Measurements from ENCODE around the gene ADAMTSL1. TPM values are rescaled to one million over a fixed set of nuclear protein-coding genes. Genes with fewer than 3 reads are reported as not detected.

ADAMTSL1 gene
- total RNA-seq, 2 experiments from 2014 or later = not detected

DNA sequence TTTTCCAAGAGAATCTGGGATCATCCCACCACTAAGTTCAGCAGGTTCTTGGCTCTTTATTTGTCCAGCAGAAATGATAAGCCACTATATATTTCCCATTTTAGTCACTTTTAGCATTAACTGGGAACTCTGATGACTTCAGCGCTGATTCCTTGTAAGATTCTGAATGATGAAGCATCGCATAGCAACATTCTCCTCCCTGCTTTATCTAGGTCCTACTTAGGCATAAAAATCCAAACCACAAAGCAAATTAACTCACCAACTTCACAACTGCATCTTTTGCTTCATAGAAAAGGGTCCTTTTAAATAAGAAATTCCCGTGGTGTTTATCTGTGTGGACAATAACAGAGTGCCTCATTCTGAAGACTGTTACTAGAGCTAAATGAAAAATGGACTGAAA is 355.1 kb downstream of the ADAMTSL1 start:
- no peaks in the 10 kb centered on the region for H3K79me2 ChIP-seq (ENCODE audit: insufficient read depth, low read depth, low read length)
- ChIA-PET POLR2A (no interaction called here), CTCF (ENCODE audit: unreplicated experiment) (no interaction called here)
- H3K9me3 ChIP-seq (ENCODE audit: low read length) = no peaks in the 10 kb centered on the region
- intact Hi-C loops (cut with micrococcal nuclease; ENCODE audit: unreplicated experiment) = no loop called here
- H3K36me3 ChIP-seq (ENCODE audit: insufficient read depth, low read length) = no peaks in the 10 kb centered on the region
- no peaks in the 10 kb centered on the region for H3K4me1 ChIP-seq (ENCODE audit: insufficient read depth, low read length, poor library complexity, severe bottlenecking)
- no peaks in the 10 kb centered on the region for H3K9me2 ChIP-seq (ENCODE audit: insufficient read depth, low read length)
- no TSS peak for BruUV-seq (replicated peaks)
- TF ChIP-seq, protein P1, sequence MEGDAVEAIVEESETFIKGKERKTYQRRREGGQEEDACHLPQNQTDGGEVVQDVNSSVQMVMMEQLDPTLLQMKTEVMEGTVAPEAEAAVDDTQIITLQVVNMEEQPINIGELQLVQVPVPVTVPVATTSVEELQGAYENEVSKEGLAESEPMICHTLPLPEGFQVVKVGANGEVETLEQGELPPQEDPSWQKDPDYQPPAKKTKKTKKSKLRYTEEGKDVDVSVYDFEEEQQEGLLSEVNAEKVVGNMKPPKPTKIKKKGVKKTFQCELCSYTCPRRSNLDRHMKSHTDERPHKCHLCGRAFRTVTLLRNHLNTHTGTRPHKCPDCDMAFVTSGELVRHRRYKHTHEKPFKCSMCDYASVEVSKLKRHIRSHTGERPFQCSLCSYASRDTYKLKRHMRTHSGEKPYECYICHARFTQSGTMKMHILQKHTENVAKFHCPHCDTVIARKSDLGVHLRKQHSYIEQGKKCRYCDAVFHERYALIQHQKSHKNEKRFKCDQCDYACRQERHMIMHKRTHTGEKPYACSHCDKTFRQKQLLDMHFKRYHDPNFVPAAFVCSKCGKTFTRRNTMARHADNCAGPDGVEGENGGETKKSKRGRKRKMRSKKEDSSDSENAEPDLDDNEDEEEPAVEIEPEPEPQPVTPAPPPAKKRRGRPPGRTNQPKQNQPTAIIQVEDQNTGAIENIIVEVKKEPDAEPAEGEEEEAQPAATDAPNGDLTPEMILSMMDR (conservative IDR thresholded peaks at IDR 0.05; ENCODE audit: low read length) = no peak
- TF ChIP-seq EZH2phosphoT487 (IDR thresholded peaks at IDR 0.05; ENCODE audit: borderline replicate concordance, low read depth, low read length) = no peak
- no peak overlapping the region for H2AFZ ChIP-seq (ENCODE audit: low read length)
- H3K4me2 ChIP-seq (ENCODE audit: low read length) = no peak overlapping the region
- H3K4me3 ChIP-seq (ENCODE audit: low read depth, low read length, poor library complexity, severe bottlenecking) = no peak overlapping the region
- no peak overlapping the region for H3K27ac ChIP-seq (ENCODE audit: low read depth, low read length, poor library complexity, severe bottlenecking)
- no peaks in the 10 kb centered on the region for H4K20me1 ChIP-seq (ENCODE audit: insufficient read depth, low read length)
- no peak for DNase-seq (ENCODE audit: low spot score)

DNA sequence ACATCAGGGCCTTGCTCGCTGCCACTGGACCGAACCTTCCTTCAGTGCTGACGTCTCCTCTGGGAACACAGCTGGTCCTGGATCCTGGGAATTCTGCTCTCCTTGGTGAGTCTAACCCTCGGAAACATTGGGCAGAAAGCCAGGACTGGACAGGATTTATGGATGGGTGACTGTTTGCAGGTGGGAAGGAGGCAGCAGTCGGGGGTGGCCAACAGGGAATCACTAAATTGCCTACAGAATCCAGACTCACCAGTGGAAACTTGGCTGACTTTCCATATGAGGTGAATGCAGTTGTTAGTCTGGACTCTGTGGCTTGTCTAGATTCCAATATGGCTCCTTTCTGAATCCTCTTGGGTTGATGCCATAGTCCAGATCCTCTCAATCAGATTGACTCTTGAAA is 355.9 kb downstream of the ADAMTSL1 start:
- no peaks in the 10 kb centered on the region for H3K9me3 ChIP-seq (ENCODE audit: low read length)
- no peak overlapping the region for H3K4me3 ChIP-seq (ENCODE audit: low read depth, low read length, poor library complexity, severe bottlenecking)
- H4K20me1 ChIP-seq (ENCODE audit: insufficient read depth, low read length) = no peaks in the 10 kb centered on the region
- no peak overlapping the region for H3K27ac ChIP-seq (ENCODE audit: low read depth, low read length, poor library complexity, severe bottlenecking)
- no peak overlapping the region for H2AFZ ChIP-seq (ENCODE audit: low read length)
- no peaks in the 10 kb centered on the region for H3K4me1 ChIP-seq (ENCODE audit: insufficient read depth, low read length, poor library complexity, severe bottlenecking)
- intact Hi-C loops (cut with micrococcal nuclease; ENCODE audit: unreplicated experiment) = no loop called here
- no peak for TF ChIP-seq EZH2phosphoT487 (IDR thresholded peaks at IDR 0.05; ENCODE audit: borderline replicate concordance, low read depth, low read length)
- TF ChIP-seq, protein P1 (conservative IDR thresholded peaks at IDR 0.05; ENCODE audit: low read length) = no peak
- H3K9me2 ChIP-seq (ENCODE audit: insufficient read depth, low read length) = no peaks in the 10 kb centered on the region
- H3K4me2 ChIP-seq (ENCODE audit: low read length) = no peak overlapping the region
- H3K79me2 ChIP-seq (ENCODE audit: insufficient read depth, low read depth, low read length) = no peaks in the 10 kb centered on the region
- DNase-seq (ENCODE audit: low spot score) = no peak
- no peaks in the 10 kb centered on the region for H3K36me3 ChIP-seq (ENCODE audit: insufficient read depth, low read length)
- CTCF ChIA-PET (ENCODE audit: unreplicated experiment) = no interaction called here
- POLR2A ChIA-PET = no interaction called here
- BruUV-seq (replicated peaks) = no TSS peak

DNA sequence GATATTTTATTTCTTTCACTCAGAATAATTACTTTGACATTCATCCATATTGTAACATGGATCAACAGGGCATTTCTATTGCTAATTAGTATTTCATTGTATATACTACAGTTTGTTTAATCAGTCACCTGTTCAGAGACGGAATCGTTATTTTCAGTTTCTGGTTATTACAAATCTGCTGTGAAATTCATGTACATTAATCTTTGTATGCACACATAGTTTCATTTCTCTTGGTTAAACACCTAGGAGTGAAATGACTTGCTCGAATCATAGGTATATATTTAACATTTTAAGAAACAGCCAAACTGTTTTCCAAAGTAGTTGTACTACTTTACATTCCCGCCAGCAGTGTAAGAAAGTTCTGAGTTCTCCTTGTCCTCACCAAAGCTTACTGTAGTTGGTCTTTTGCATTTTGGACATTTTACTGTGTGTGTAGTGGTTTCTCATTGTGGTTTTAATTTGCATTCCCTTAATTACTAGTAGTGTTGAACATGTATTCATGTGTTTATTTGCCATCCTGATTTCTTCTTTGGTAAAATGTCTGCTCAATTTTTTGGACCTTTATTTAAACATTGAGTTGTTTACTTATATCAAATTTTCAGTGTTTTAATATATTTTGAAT is 360.9 kb downstream of the ADAMTSL1 start:
- H3K4me2 ChIP-seq (ENCODE audit: low read length) = no peak overlapping the region
- ChIA-PET POLR2A (no interaction called here), CTCF (ENCODE audit: unreplicated experiment) (no interaction called here)
- no peaks in the 10 kb centered on the region for H4K20me1 ChIP-seq (ENCODE audit: insufficient read depth, low read length)
- intact Hi-C loops (cut with micrococcal nuclease; ENCODE audit: unreplicated experiment) = no loop called here
- no peaks in the 10 kb centered on the region for H3K9me3 ChIP-seq (ENCODE audit: low read length)
- H3K4me3 ChIP-seq (ENCODE audit: low read depth, low read length, poor library complexity, severe bottlenecking) = no peak overlapping the region
- H3K36me3 ChIP-seq (ENCODE audit: insufficient read depth, low read length) = no peaks in the 10 kb centered on the region
- DNase-seq (ENCODE audit: low spot score) = no peak
- no TSS peak for BruUV-seq (replicated peaks)
- H3K27ac ChIP-seq (ENCODE audit: low read depth, low read length, poor library complexity, severe bottlenecking) = no peak overlapping the region
- no peak overlapping the region for H2AFZ ChIP-seq (ENCODE audit: low read length)
- H3K4me1 ChIP-seq (ENCODE audit: insufficient read depth, low read length, poor library complexity, severe bottlenecking) = no peaks in the 10 kb centered on the region
- H3K9me2 ChIP-seq (ENCODE audit: insufficient read depth, low read length) = no peaks in the 10 kb centered on the region
- no peaks in the 10 kb centered on the region for H3K79me2 ChIP-seq (ENCODE audit: insufficient read depth, low read depth, low read length)
- TF ChIP-seq EZH2phosphoT487 (IDR thresholded peaks at IDR 0.05; ENCODE audit: borderline replicate concordance, low read depth, low read length) = no peak
- TF ChIP-seq, protein P1 (conservative IDR thresholded peaks at IDR 0.05; ENCODE audit: low read length) = no peak
